HCT116 (cell line): ENCODE measurements around the gene SLC39A1. TPM values are rescaled to one million over a fixed set of nuclear protein-coding genes. Genes with fewer than 3 reads are reported as not detected.

Experiments used
- ATAC-seq: fragments of 200-7000 bp; cut with Tn5 transposase; 2 replicates; pipeline ENCODE4 v1.9.1; 2020; ENCODE audit warnings: mild to moderate bottlenecking, moderate library complexity
- BruUV-seq: library from RNA; stranded (reverse); fragments of 400-500 nt; replicated peaks from 2 replicates; lab custom pipeline; 2021; lab: Mats Ljungman, UMichigan
- CTCF ChIA-PET: fragments of 300-600 bp; sonication (Branson Sonifier 250); formaldehyde crosslinking; loops from one replicate; lab custom pipeline; 2021; ENCODE audit warnings: antibody characterized with exemption; lab: Charles Lee
- POLR2A ChIA-PET: fragments of 300-600, 350-600 bp; sonication (Branson Sonifier 250); formaldehyde crosslinking; loops from one replicate; lab custom pipeline; 2021; ENCODE audit warnings: antibody characterized with exemption; lab: Charles Lee
- RAD21 ChIA-PET, 2 experiments: fragments of 300-600 bp; sonication (Branson Sonifier 250); formaldehyde crosslinking; loops; one replicate each; lab custom pipeline; 2023; ENCODE audit warnings: low total read pairs in 2 of 2; ENCODE audit not compliant: uncharacterized antibody in 2 of 2, unreplicated experiment in 2 of 2, low non-redundant PET in 1 of 2; lab: Charles Lee
- DNase-seq: peaks from one replicate; pipeline ENCODE4 v3.0.0-alpha.2; 2010; ENCODE audit warnings: low read depth, low spot score
- H2AFZ ChIP-seq: fragments of 200-600 bp; shearing (Covaris generic), sonication (generic); 2 replicates; pipeline ENCODE4 v1.6.1; 2017; ENCODE audit warnings: low read depth, mixed run types, mixed read lengths, antibody characterized with exemption, low read length; ENCODE audit not compliant: poor library complexity, severe bottlenecking
- H3K27ac ChIP-seq: 2 replicates; pipeline ENCODE4 v1.5.1; 2012; ENCODE audit warnings: low read depth, low read length
- H3K27me3 ChIP-seq: fragments of 200-600 bp; sonication (generic); 2 replicates; pipeline ENCODE4 v1.6.1; 2016; ENCODE audit warnings: mixed run types, low read length, mixed read lengths; ENCODE audit not compliant: insufficient read depth
- H3K36me3 ChIP-seq, 2 experiments: fragments of 200-500 bp in 1 of 2; fragments of 200-600 bp in 1 of 2; sonication (Bioruptor generic) in 1 of 2; sonication (generic) in 1 of 2; 2 replicates each; pipeline versions ENCODE4 v1.5.1 to v1.6.1; 2014 to 2016; ENCODE audit warnings: low read length in 2 of 2, inconsistent platforms in 1 of 2, mixed read lengths in 1 of 2, mixed run types in 1 of 2; ENCODE audit not compliant: insufficient read depth in 2 of 2, control insufficient read depth in 1 of 2
- H3K4me1 ChIP-seq, 2 experiments: fragments of 200-600 bp in 1 of 2; sonication (generic) in 1 of 2; 2 replicates each; pipeline versions ENCODE4 v1.5.1 to v1.6.1; 2012 to 2017; ENCODE audit warnings: low read length in 2 of 2, inconsistent platforms in 1 of 2, mild to moderate bottlenecking in 1 of 2, mixed read lengths in 1 of 2, mixed run types in 1 of 2, moderate library complexity in 1 of 2; ENCODE audit not compliant: insufficient read depth in 2 of 2, control insufficient read depth in 1 of 2
- H3K4me2 ChIP-seq: fragments of 200-600 bp; sonication (generic); 2 replicates; pipeline ENCODE4 v1.6.1; 2017; ENCODE audit warnings: mixed run types, low read length, mixed read lengths
- H3K4me3 ChIP-seq, 2 experiments: fragments of 200-600 bp in 1 of 2; sonication (generic) in 1 of 2; replicated peaks in 1 of 2; 2 replicates each; pipeline ENCODE4 v1.5.1; 2011 to 2016; ENCODE audit warnings: low read length in 2 of 2, control low read depth in 1 of 2, low read depth in 1 of 2, mild to moderate bottlenecking in 1 of 2, mixed read lengths in 1 of 2, mixed run types in 1 of 2
- H3K79me2 ChIP-seq: fragments of 200-600 bp; sonication (generic); 2 replicates; pipeline ENCODE4 v1.6.1; 2017; ENCODE audit warnings: mild to moderate bottlenecking, mixed run types, low read length, moderate library complexity, mixed read lengths; ENCODE audit not compliant: insufficient read depth
- H3K9ac ChIP-seq: fragments of 200-600 bp; sonication (generic); 2 replicates; pipeline ENCODE4 v1.6.1; 2016; ENCODE audit warnings: low read length, mixed read lengths
- H3K9me2 ChIP-seq: fragments of 200-600 bp; sonication (generic), shearing (Covaris generic); 2 replicates; pipeline ENCODE4 v1.6.1; 2017; ENCODE audit warnings: mixed run types, mild to moderate bottlenecking, moderate library complexity; ENCODE audit not compliant: insufficient read depth
- H3K9me3 ChIP-seq, 2 experiments: fragments of 200-500 bp in 1 of 2; fragments of 200-600 bp in 1 of 2; sonication (Bioruptor generic) in 1 of 2; sonication (generic) in 1 of 2; 2 replicates each; pipeline ENCODE4 v1.6.1; 2014 to 2017; ENCODE audit warnings: low read length in 2 of 2, mixed read lengths in 2 of 2, inconsistent platforms in 1 of 2, low read depth in 1 of 2, mild to moderate bottlenecking in 1 of 2, mixed run types in 1 of 2, moderate library complexity in 1 of 2; ENCODE audit not compliant: control insufficient read depth in 1 of 2, insufficient read depth in 1 of 2
- H4K20me1 ChIP-seq: fragments of 200-600 bp; sonication (generic), shearing (Covaris generic); 2 replicates; pipeline ENCODE4 v1.6.1; 2017; ENCODE audit warnings: mixed run types, mild to moderate bottlenecking, moderate library complexity; ENCODE audit not compliant: insufficient read depth
- ATF3 ChIP-seq: IDR thresholded peaks from 2 replicates; pipeline ENCODE4 v1.6.1; 2012
- EGR1 ChIP-seq: IDR thresholded peaks from 2 replicates; pipeline ENCODE4 v1.6.1; 2012; ENCODE audit warnings: low read depth
- ELF1 ChIP-seq: IDR thresholded peaks from 2 replicates; pipeline ENCODE4 v1.6.1; 2012; ENCODE audit warnings: low read depth, borderline replicate concordance
- JUND ChIP-seq: IDR thresholded peaks from 2 replicates; pipeline ENCODE4 v1.6.1; 2012
- MAX ChIP-seq: IDR thresholded peaks from 2 replicates; pipeline ENCODE4 v1.6.1; 2012
- REST ChIP-seq: IDR thresholded peaks from 2 replicates; pipeline ENCODE4 v1.6.1; 2012; ENCODE audit warnings: low read depth
- SP1 ChIP-seq: IDR thresholded peaks from 2 replicates; pipeline ENCODE4 v1.6.1; 2012; ENCODE audit warnings: low read depth
- TCF7L2 ChIP-seq: IDR thresholded peaks from 2 replicates; pipeline ENCODE4 v1.7.0; 2011; ENCODE audit warnings: borderline replicate concordance, inconsistent platforms; ENCODE audit not compliant: insufficient read depth, insufficient read length; ENCODE audit errors: extremely low read depth
- YY1 ChIP-seq: IDR thresholded peaks from 2 replicates; pipeline ENCODE4 v1.6.1; 2011; ENCODE audit warnings: low read length, low read depth, moderate library complexity, mild to moderate bottlenecking; ENCODE audit not compliant: insufficient replicate concordance; ENCODE audit errors: extremely low read depth
- ZFX ChIP-seq: fragments of 450-650 bp; IDR thresholded peaks from 2 replicates; pipeline ENCODE4 v1.6.1; 2017
- ZNF274 ChIP-seq: fragments of 200-500 bp; sonication (Bioruptor generic); IDR thresholded peaks from 2 replicates; pipeline ENCODE4 v1.6.1; 2014; ENCODE audit warnings: mild to moderate bottlenecking, low read depth, low read length, inconsistent platforms
- intact Hi-C: fragments of 100-400 bp; cut with micrococcal nuclease; formaldehyde crosslinking; loops from 2 replicates; pipeline ENCODE4 v1.10.0; 2022
- total RNA-seq: library from RNA; stranded (reverse); gene quantifications from one replicate; pipeline ENCODE4 v1.2.1, GENCODE V29; 2021; ENCODE audit not compliant: unreplicated experiment

SLC39A1 gene
- total RNA-seq, 1 experiment from 2014 or later = 51.5 TPM

GRCh38 chr1:153962088-153963029 is 978 bp downstream of the SLC39A1 start:
- Histone ChIP-seq H3K9ac (peak overlapping the region; percentile 96), H3K36me3 (peaks cover 5 to 11% of the 10 kb centered on the region in 2 experiments; a peak in 1 of 4 replicates), H3K27me3 (no peaks in the 10 kb centered on the region), H2AFZ (no peak overlapping the region), H3K9me3 (no peaks in the 10 kb centered on the region), H3K9me2 (no peaks in the 10 kb centered on the region), H4K20me1 (no peaks in the 10 kb centered on the region), H3K4me1 (peaks cover 26 to 58% of the 10 kb centered on the region in 2 experiments), H3K27ac (peak overlapping the region; percentile 93), H3K4me2 (peak overlapping the region; percentile 86), H3K4me3 (peak overlapping the region; percentile 94 to 97), H3K79me2 (peaks cover 41% of the 10 kb centered on the region)
- no peak for TF ChIP-seq TCF7L2
- intact Hi-C loops = loop anchor here (5.0 kb wide), 1 partner anchor 180 kb away; no protein-coding TSS in a partner anchor
- ChIA-PET POLR2A (interaction anchor here (1.0 to 2.8 kb wide), 3 partner anchors 16 to 40 kb away, joined by 3 to 18 read pairs (median 7); partner anchors contain the start of genes DENND4B, GATAD2B and RPS27), RAD21 (no interaction called here), CTCF (interaction anchor here (2.1 kb wide), 1 partner anchor 16 kb away, joined by 9 read pairs; the partner anchor contains the start of gene DENND4B)
- BruUV-seq = no TSS peak
- no peak for ATAC-seq
- no peak for DNase-seq

- no peaks in the 10 kb centered on the region for H3K9me2 ChIP-seq
- ATAC-seq = no peak
- CTCF ChIA-PET = no interaction called here
- H3K4me2 ChIP-seq = peak overlapping the region; percentile 86
- H2AFZ ChIP-seq = no peak overlapping the region
- POLR2A ChIA-PET = no interaction called here
- peaks cover 51% of the 10 kb centered on the region for H3K79me2 ChIP-seq
- no peaks in the 10 kb centered on the region for H3K9me3 ChIP-seq
- no peaks in the 10 kb centered on the region for H3K27me3 ChIP-seq
- intact Hi-C loops = loop anchor here (5.0 kb wide), 1 partner anchor 179 kb away; no protein-coding TSS in a partner anchor
- peaks cover 26 to 60% of the 10 kb centered on the region in 2 experiments for H3K4me1 ChIP-seq
- no peak overlapping the region for H3K9ac ChIP-seq
- RAD21 ChIA-PET = no interaction called here
- no peak overlapping the region; a peak in 1 of 4 replicates for H3K4me3 ChIP-seq
- peak overlapping the region; percentile 93; the same call in 1 of the 2 replicates for H3K27ac ChIP-seq
- no peak for DNase-seq
- BruUV-seq = no TSS peak
- peaks cover 5 to 11% of the 10 kb centered on the region in 2 experiments; a peak in 1 of 4 replicates for H3K36me3 ChIP-seq
- no peaks in the 10 kb centered on the region for H4K20me1 ChIP-seq
- TF ChIP-seq MAX (no peak), REST (no peak), SP1 (no peak), JUND (no peak), ZFX (no peak), EGR1 (no peak), ATF3 (no peak), ZNF274 (no peak), YY1 (no peak), ELF1 (no peak)
Measured at GRCh38 chr1:153961421-153961820, 1.9 kb downstream of the SLC39A1 start.
